Left renal pelvis (tissue), 4 donors: Measurements from ENCODE around the gene ELSPBP1. TPM values are rescaled to one million over a fixed set of nuclear protein-coding genes. Genes with fewer than 3 reads are reported as not detected.
A peak's percentile ranks its signal among the peaks of the same experiment; 100 is the strongest.
"Not testable (repeated sequence)": the region's sequence is repeated elsewhere in the genome, so short reads cannot be mapped to it uniquely, and the experiment has no call there.

Experiments
- DNase-seq, 4 donors: peaks; one replicate each; pipeline ENCODE4 v3.0.0-alpha.2; 2013; ENCODE audit warnings: low read depth in 4 of 4, low spot score in 3 of 4
- polyA plus RNA-seq, 4 donors: library from polyadenylated mRNA; unstranded; fragments of 120-200 nt; gene quantifications; one replicate each; pipeline ENCODE4 v1.2.1, GENCODE V29; 2013; ENCODE audit not compliant: insufficient read length in 4 of 4

ELSPBP1 gene
- polyA plus RNA-seq, result under 1 TPM in 1 of 4 donors, not detected in 3; 0.46 TPM

GRCh38 chr19:47994209-47994802, at the start of gene ELSPBP1:
Gene ELSPBP1, plus strand, starts transcription at chr19:47994632. Its CDS starts 14,036 bp downstream, at chr19:48008668.
- peak; percentile 28 to 73 (median 34) for DNase-seq

GRCh38 chr19:47949852-47950521, 44.4 kb upstream of the ELSPBP1 start:
- not testable (repeated sequence) for DNase-seq

GRCh38 chr19:47952132-47952531, 42.3 kb upstream of the ELSPBP1 start:
- not testable (repeated sequence) for DNase-seq

- not testable (repeated sequence) for DNase-seq
Observed at GRCh38 chr19:47955936-47956335, 38.5 kb upstream of the ELSPBP1 start.

- no peak for DNase-seq
Observed at GRCh38 chr19:47973529-47973928, 20.9 kb upstream of the ELSPBP1 start.

- DNase-seq, result no peak
Observed at GRCh38 chr19:47991191-47991808, 3.1 kb upstream of the ELSPBP1 start.

- DNase-seq, result no peak
Observed at GRCh38 chr19:47992070-47992469, 2.4 kb upstream of the ELSPBP1 start, which contains the start of gene BSPH1. Gene BSPH1, minus strand, starts transcription at chr19:47992170. Its CDS starts 89 bp downstream, at chr19:47992081.

- no peak for DNase-seq
Observed at GRCh38 chr19:47996230-47996727, 1.8 kb downstream of the ELSPBP1 start.

- no peak for DNase-seq
Observed at GRCh38 chr19:47998800-47999199, 4.4 kb downstream of the ELSPBP1 start.

GRCh38 chr19:48000846-48001245, 6.4 kb downstream of the ELSPBP1 start:
- no peak for DNase-seq

GRCh38 chr19:48004236-48004635, 9.8 kb downstream of the ELSPBP1 start:
- DNase-seq, result no peak

GRCh38 chr19:48006762-48007161, 12.3 kb downstream of the ELSPBP1 start:
- DNase-seq, result no peak

- DNase-seq, result no peak
Observed at GRCh38 chr19:48010932-48011758, 16.7 kb downstream of the ELSPBP1 start.

- DNase-seq, result no peak
Observed at GRCh38 chr19:48020686-48021085, 26.3 kb downstream of the ELSPBP1 start.

- DNase-seq, result no peak
Observed at GRCh38 chr19:48023011-48023410, 28.6 kb downstream of the ELSPBP1 start.

GRCh38 chr19:48023518-48023917, 29.1 kb downstream of the ELSPBP1 start:
- DNase-seq, result no peak

GRCh38 chr19:48025480-48025879, 31.0 kb downstream of the ELSPBP1 start:
- no peak for DNase-seq

- no peak for DNase-seq
Observed at GRCh38 chr19:48029431-48029830, 35.0 kb downstream of the ELSPBP1 start.

GRCh38 chr19:48030073-48030472, 35.6 kb downstream of the ELSPBP1 start:
- DNase-seq, result no peak

GRCh38 chr19:48033604-48034003, 39.2 kb downstream of the ELSPBP1 start:
- DNase-seq, result no peak

GRCh38 chr19:48036765-48037164, 42.3 kb downstream of the ELSPBP1 start:
- no peak for DNase-seq
